Ishikawa (cell line): ENCODE data around the gene TREM2.

Source experiments
- EGR1 ChIP-seq: IDR thresholded peaks from 2 replicates; pipeline ENCODE4 v1.6.1; 2012
- FOXM1 ChIP-seq: IDR thresholded peaks from 2 replicates; pipeline ENCODE4 v1.6.1; 2012; ENCODE audit warnings: low read depth, borderline replicate concordance
- RAD21 ChIP-seq: IDR thresholded peaks from 2 replicates; pipeline ENCODE4 v1.6.1; 2012; ENCODE audit warnings: low read depth
- TAF1 ChIP-seq: IDR thresholded peaks from 2 replicates; pipeline ENCODE4 v1.6.1; 2012; ENCODE audit warnings: low read depth, mild to moderate bottlenecking
- TCF12 ChIP-seq: IDR thresholded peaks from 2 replicates; pipeline ENCODE4 v1.6.1; 2012; ENCODE audit warnings: low read depth
- USF1 ChIP-seq: IDR thresholded peaks from 2 replicates; pipeline ENCODE4 v1.6.1; 2012
- YY1 ChIP-seq: IDR thresholded peaks from 2 replicates; pipeline ENCODE4 v1.6.1; 2012; ENCODE audit warnings: low read depth
- ZBTB7A ChIP-seq: IDR thresholded peaks from 2 replicates; pipeline ENCODE4 v1.6.1; 2012; ENCODE audit warnings: low read depth

DNA sequence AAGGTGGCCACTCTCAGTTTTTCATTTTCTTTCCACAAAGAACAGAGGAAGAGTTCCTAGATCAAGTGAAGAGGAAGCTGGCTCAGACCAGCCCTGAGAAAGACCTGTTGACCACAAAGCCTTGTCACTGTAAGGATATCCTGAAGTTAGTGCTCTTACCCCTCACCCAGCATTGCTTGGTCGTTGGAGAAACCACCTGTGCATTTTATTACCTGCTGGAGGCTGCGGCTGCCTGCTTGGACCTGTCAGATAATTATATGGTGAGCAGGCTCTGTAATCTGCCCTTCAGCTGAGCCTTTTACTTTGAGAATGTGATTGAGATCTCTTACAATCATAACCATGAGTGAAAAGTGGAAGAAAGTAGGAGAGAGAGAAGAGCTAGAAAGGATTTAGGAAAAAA lies 30.7 kb downstream of the TREM2 start:
- TF ChIP-seq YY1 (no peak), EGR1 (no peak), FOXM1 (no peak), TCF12 (no peak), RAD21 (no peak), USF1 (no peak), TAF1 (no peak), ZBTB7A (no peak)
